Measurements from ENCODE around the gene CCDC187.
"Not testable (repeated sequence)": the region's sequence is repeated elsewhere in the genome, so short reads cannot be mapped to it uniquely, and the experiment has no call there.

The CCDC187 gene

GRCh38 chr9:136327304-136327974, 23.5 kb upstream of the CCDC187 start, which contains the start of gene GPSM1:
Gene GPSM1, plus strand, starts transcription at chr9:136327539. Its CDS starts 157 bp downstream, at chr9:136327696.
- Mint-ChIP-seq H3K27me3 (peaks cover 41% of the 10 kb centered on the region), H3K4me1 (ENCODE audit: low read depth) (peaks cover 13% of the 10 kb centered on the region), H3K36me3 (ENCODE audit: low read depth) (no peaks in the 10 kb centered on the region), H3K9me3 (no peaks in the 10 kb centered on the region), H3K27ac (no peak within 1 kb of the TSS), H3K4me3 (peak within 1 kb of the TSS; percentile 65)
- intact Hi-C loops (cut with micrococcal nuclease): no loop called here

GRCh38 chr9:136326761-136327303, 22.9 kb upstream of the CCDC187 start:
- intact Hi-C loops (cut with micrococcal nuclease): no loop called here
- Mint-ChIP-seq H3K36me3 (ENCODE audit: low read depth) (no peaks in the 10 kb centered on the region), H3K9me3 (no peaks in the 10 kb centered on the region), H3K27me3 (peaks cover 42% of the 10 kb centered on the region), H3K4me3 (peak overlapping the region; percentile 53), H3K4me1 (ENCODE audit: low read depth) (peaks cover 13% of the 10 kb centered on the region), H3K27ac (no peak overlapping the region)

GRCh38 chr9:136326061-136326760, 22.3 kb upstream of the CCDC187 start:
- H3K9me3 Mint-ChIP-seq: no peaks in the 10 kb centered on the region
- no peak overlapping the region for H3K27ac Mint-ChIP-seq
- peaks cover 13% of the 10 kb centered on the region for H3K4me1 Mint-ChIP-seq (ENCODE audit: low read depth)
- intact Hi-C loops (cut with micrococcal nuclease): no loop called here
- H3K27me3 Mint-ChIP-seq: peaks cover 42% of the 10 kb centered on the region
- no peaks in the 10 kb centered on the region for H3K36me3 Mint-ChIP-seq (ENCODE audit: low read depth)
- no peak overlapping the region for H3K4me3 Mint-ChIP-seq

- Mint-ChIP-seq H3K27ac (no peak overlapping the region), H3K4me1 (ENCODE audit: low read depth) (peaks cover 13% of the 10 kb centered on the region), H3K27me3 (peaks cover 42% of the 10 kb centered on the region), H3K36me3 (ENCODE audit: low read depth) (no peaks in the 10 kb centered on the region), H3K4me3 (no peak overlapping the region), H3K9me3 (no peaks in the 10 kb centered on the region)
- intact Hi-C loops (cut with micrococcal nuclease): no loop called here
Measured at GRCh38 chr9:136325358-136325757, 21.5 kb upstream of the CCDC187 start.

GRCh38 chr9:136324501-136325300, 20.8 kb upstream of the CCDC187 start:
- H3K4me3 Mint-ChIP-seq: no peak overlapping the region
- peaks cover 13% of the 10 kb centered on the region for H3K4me1 Mint-ChIP-seq (ENCODE audit: low read depth)
- intact Hi-C loops (cut with micrococcal nuclease): no loop called here
- H3K36me3 Mint-ChIP-seq (ENCODE audit: low read depth): no peaks in the 10 kb centered on the region
- H3K27ac Mint-ChIP-seq: no peak overlapping the region
- peaks cover 42% of the 10 kb centered on the region for H3K27me3 Mint-ChIP-seq
- no peaks in the 10 kb centered on the region for H3K9me3 Mint-ChIP-seq

GRCh38 chr9:136323371-136323789, 19.5 kb upstream of the CCDC187 start:
- Mint-ChIP-seq H3K4me1 (ENCODE audit: low read depth) (peaks cover 8% of the 10 kb centered on the region), H3K9me3 (no peaks in the 10 kb centered on the region), H3K27ac (no peak overlapping the region), H3K4me3 (no peak overlapping the region), H3K27me3 (peaks cover 37% of the 10 kb centered on the region), H3K36me3 (ENCODE audit: low read depth) (no peaks in the 10 kb centered on the region)
- intact Hi-C loops (cut with micrococcal nuclease): no loop called here

GRCh38 chr9:136322756-136323330, 18.9 kb upstream of the CCDC187 start:
- no peak overlapping the region for H3K27ac Mint-ChIP-seq
- intact Hi-C loops (cut with micrococcal nuclease): no loop called here
- no peak overlapping the region for H3K4me3 Mint-ChIP-seq
- peaks cover 36% of the 10 kb centered on the region for H3K27me3 Mint-ChIP-seq
- peaks cover 8% of the 10 kb centered on the region for H3K4me1 Mint-ChIP-seq (ENCODE audit: low read depth)
- H3K9me3 Mint-ChIP-seq: no peaks in the 10 kb centered on the region
- H3K36me3 Mint-ChIP-seq (ENCODE audit: low read depth): no peaks in the 10 kb centered on the region

- peaks cover 4% of the 10 kb centered on the region for H3K4me1 Mint-ChIP-seq (ENCODE audit: low read depth)
- intact Hi-C loops (cut with micrococcal nuclease): no loop called here
- H3K27me3 Mint-ChIP-seq: peaks cover 31% of the 10 kb centered on the region
- H3K27ac Mint-ChIP-seq: no peak overlapping the region
- no peak overlapping the region for H3K4me3 Mint-ChIP-seq
- H3K9me3 Mint-ChIP-seq: peaks cover 1% of the 10 kb centered on the region
- H3K36me3 Mint-ChIP-seq (ENCODE audit: low read depth): no peaks in the 10 kb centered on the region
Measured at GRCh38 chr9:136321561-136321960, 17.7 kb upstream of the CCDC187 start.

GRCh38 chr9:136320972-136321371, 17.1 kb upstream of the CCDC187 start:
- H3K27ac Mint-ChIP-seq, H3K9me3 Mint-ChIP-seq: not testable (repeated sequence)

GRCh38 chr9:136319955-136320354, 16.1 kb upstream of the CCDC187 start:
- Mint-ChIP-seq H3K9me3 (peaks cover 17% of the 10 kb centered on the region), H3K27me3 (peaks cover 15% of the 10 kb centered on the region)

More at GRCh38 chr9:136320972-136321371, 17.1 kb upstream of the CCDC187 start:
- H3K4me3 Mint-ChIP-seq; H3K4me1 Mint-ChIP-seq (ENCODE audit: low read depth); H3K36me3 Mint-ChIP-seq (ENCODE audit: low read depth); intact Hi-C loops (cut with micrococcal nuclease): not testable (repeated sequence)
- peaks cover 25% of the 10 kb centered on the region for H3K27me3 Mint-ChIP-seq

GRCh38 chr9:136319244-136319643, 15.3 kb upstream of the CCDC187 start:
- Mint-ChIP-seq H3K9me3 (peaks cover 23% of the 10 kb centered on the region), H3K27me3 (peaks cover 15% of the 10 kb centered on the region)
- H3K4me1 Mint-ChIP-seq (ENCODE audit: low read depth); intact Hi-C loops (cut with micrococcal nuclease); H3K27ac Mint-ChIP-seq; H3K36me3 Mint-ChIP-seq (ENCODE audit: low read depth); H3K4me3 Mint-ChIP-seq: not testable (repeated sequence)

More at GRCh38 chr9:136319955-136320354, 16.1 kb upstream of the CCDC187 start:
- H3K27ac Mint-ChIP-seq; H3K36me3 Mint-ChIP-seq (ENCODE audit: low read depth); H3K4me3 Mint-ChIP-seq; H3K4me1 Mint-ChIP-seq (ENCODE audit: low read depth); intact Hi-C loops (cut with micrococcal nuclease): not testable (repeated sequence)

GRCh38 chr9:136318776-136319241, 14.9 kb upstream of the CCDC187 start:
- H3K9me3 Mint-ChIP-seq: peaks cover 23% of the 10 kb centered on the region
- peaks cover 14% of the 10 kb centered on the region for H3K27me3 Mint-ChIP-seq

GRCh38 chr9:136318111-136318775, 14.3 kb upstream of the CCDC187 start:
- no peaks in the 10 kb centered on the region for H3K4me1 Mint-ChIP-seq (ENCODE audit: low read depth)
- H3K9me3 Mint-ChIP-seq: peaks cover 23% of the 10 kb centered on the region
- no peak overlapping the region for H3K4me3 Mint-ChIP-seq
- intact Hi-C loops (cut with micrococcal nuclease): no loop called here
- H3K36me3 Mint-ChIP-seq (ENCODE audit: low read depth): no peaks in the 10 kb centered on the region
- H3K27ac Mint-ChIP-seq: no peak overlapping the region
- H3K27me3 Mint-ChIP-seq: peaks cover 9% of the 10 kb centered on the region

More at GRCh38 chr9:136318776-136319241, 14.9 kb upstream of the CCDC187 start:
- intact Hi-C loops (cut with micrococcal nuclease): no loop called here
- H3K36me3 Mint-ChIP-seq (ENCODE audit: low read depth): no peaks in the 10 kb centered on the region
- no peak overlapping the region for H3K4me3 Mint-ChIP-seq
- no peak overlapping the region for H3K27ac Mint-ChIP-seq
- H3K4me1 Mint-ChIP-seq (ENCODE audit: low read depth): no peaks in the 10 kb centered on the region

Measured in dendritic cell treated with granulocyte-macrophage colony-stimulating factor and Interleukin-4, amounts not matched to agents 40 ng/mL and 50 ng/mL, for 4 days (primary cell).